ENCODE results near the gene YY1.
"Not testable (repeated sequence)": the region's sequence is repeated elsewhere in the genome, so short reads cannot be mapped to it uniquely, and the experiment has no call there.

Gene YY1

DNA sequence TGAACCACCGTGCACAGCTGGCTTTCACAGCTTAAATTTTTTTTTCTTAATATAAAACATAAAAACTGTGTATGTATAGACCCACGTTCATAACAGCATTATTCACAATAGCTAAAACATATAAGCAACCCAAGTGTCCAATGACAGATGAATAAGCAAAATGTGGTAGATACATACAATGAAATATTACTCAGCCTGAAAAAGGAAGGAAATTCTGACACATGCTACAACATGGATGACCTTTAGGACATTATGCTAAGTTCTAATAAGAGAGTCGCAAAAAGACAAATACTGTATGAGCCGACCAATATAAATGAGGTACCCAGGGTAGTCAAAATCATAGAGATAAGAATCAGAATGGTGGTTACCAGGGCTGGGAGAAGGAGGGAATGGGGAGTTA lies 13.8 kb upstream of the YY1 start:
- peaks cover 20% of the 10 kb centered on the region for H3K36me3 ChIP-seq (ENCODE audit: control insufficient read depth, low read length)
- no peak for TF ChIP-seq EZH2phosphoT487 (IDR thresholded peaks at IDR 0.05; ENCODE audit: borderline replicate concordance, low read length)
- TF ChIP-seq, protein P1, sequence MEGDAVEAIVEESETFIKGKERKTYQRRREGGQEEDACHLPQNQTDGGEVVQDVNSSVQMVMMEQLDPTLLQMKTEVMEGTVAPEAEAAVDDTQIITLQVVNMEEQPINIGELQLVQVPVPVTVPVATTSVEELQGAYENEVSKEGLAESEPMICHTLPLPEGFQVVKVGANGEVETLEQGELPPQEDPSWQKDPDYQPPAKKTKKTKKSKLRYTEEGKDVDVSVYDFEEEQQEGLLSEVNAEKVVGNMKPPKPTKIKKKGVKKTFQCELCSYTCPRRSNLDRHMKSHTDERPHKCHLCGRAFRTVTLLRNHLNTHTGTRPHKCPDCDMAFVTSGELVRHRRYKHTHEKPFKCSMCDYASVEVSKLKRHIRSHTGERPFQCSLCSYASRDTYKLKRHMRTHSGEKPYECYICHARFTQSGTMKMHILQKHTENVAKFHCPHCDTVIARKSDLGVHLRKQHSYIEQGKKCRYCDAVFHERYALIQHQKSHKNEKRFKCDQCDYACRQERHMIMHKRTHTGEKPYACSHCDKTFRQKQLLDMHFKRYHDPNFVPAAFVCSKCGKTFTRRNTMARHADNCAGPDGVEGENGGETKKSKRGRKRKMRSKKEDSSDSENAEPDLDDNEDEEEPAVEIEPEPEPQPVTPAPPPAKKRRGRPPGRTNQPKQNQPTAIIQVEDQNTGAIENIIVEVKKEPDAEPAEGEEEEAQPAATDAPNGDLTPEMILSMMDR (IDR thresholded peaks at IDR 0.05; ENCODE audit: low read depth, low read length, poor library complexity, severe bottlenecking): no peak
- H3K79me2 ChIP-seq (ENCODE audit: control insufficient read depth, low read length): peaks cover 85% of the 10 kb centered on the region
- peaks cover 14% of the 10 kb centered on the region; the same call in 1 of the 2 replicates for H3F3A ChIP-seq (ENCODE audit: control insufficient read depth, insufficient read depth)
- H3K27ac ChIP-seq (ENCODE audit: low read depth, low read length): no peak overlapping the region
- 0 out of 2 replicates have a peak overlapping the region, but pooled peaks have one; percentile 23 for H3K4me3 ChIP-seq (ENCODE audit: low read length)
- H3K4me2 ChIP-seq (ENCODE audit: low read length): peak overlapping the region; percentile 23
- peaks cover 45% of the 10 kb centered on the region for H3K4me1 ChIP-seq (ENCODE audit: control insufficient read depth, low read length)
- no peaks in the 10 kb centered on the region for H3K9me2 ChIP-seq (replicated peaks; ENCODE audit: control insufficient read depth, low read length)
- H3K27me3 ChIP-seq (ENCODE audit: control insufficient read depth, low read length): no peaks in the 10 kb centered on the region
- no peaks in the 10 kb centered on the region for H3K9me3 ChIP-seq (ENCODE audit: control insufficient read depth, insufficient read depth, low read length)
- H4K20me1 ChIP-seq (ENCODE audit: control insufficient read depth, insufficient read depth, low read depth, low read length): 0 out of 2 replicates have a peak, but pooled peaks cover 1% of the 10 kb centered on the region

DNA sequence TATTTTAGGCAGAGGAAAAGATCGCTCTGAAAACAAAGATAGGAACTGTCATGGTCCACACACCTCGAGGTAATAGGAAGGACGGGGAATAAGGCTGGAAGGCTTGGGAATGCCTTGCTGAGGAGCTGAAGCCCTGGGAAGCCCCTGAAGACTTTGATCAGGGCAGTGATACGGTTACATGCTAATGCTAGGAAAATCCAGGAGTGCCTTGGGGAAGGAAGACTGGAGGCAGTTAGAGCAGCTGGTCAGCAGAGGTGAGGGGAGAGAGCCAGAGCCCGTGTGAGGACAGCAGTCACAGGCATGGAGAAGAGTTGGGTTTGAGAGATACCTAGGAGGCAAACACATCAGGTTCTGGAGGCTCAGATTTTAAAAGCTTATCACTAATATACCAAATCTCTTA lies 8.6 kb upstream of the YY1 start:
- Histone ChIP-seq H3K9me3 (ENCODE audit: control insufficient read depth, insufficient read depth, low read length) (no peaks in the 10 kb centered on the region), H3F3A (ENCODE audit: control insufficient read depth, insufficient read depth) (peaks cover 8% of the 10 kb centered on the region), H3K9me2 (replicated peaks; ENCODE audit: control insufficient read depth, low read length) (no peaks in the 10 kb centered on the region), H3K4me2 (ENCODE audit: low read length) (no peak overlapping the region), H4K20me1 (ENCODE audit: control insufficient read depth, insufficient read depth, low read depth, low read length) (0 out of 2 replicates have a peak, but pooled peaks cover 3% of the 10 kb centered on the region), H3K4me1 (ENCODE audit: control insufficient read depth, low read length) (peaks cover 2% of the 10 kb centered on the region), H3K27ac (ENCODE audit: low read depth, low read length) (no peak overlapping the region), H3K36me3 (ENCODE audit: control insufficient read depth, low read length) (peaks cover 61% of the 10 kb centered on the region), H3K79me2 (ENCODE audit: control insufficient read depth, low read length) (peaks cover 97% of the 10 kb centered on the region), H3K27me3 (ENCODE audit: control insufficient read depth, low read length) (no peaks in the 10 kb centered on the region), H3K4me3 (ENCODE audit: low read length) (no peak overlapping the region)
- TF ChIP-seq, protein P1 (IDR thresholded peaks at IDR 0.05; ENCODE audit: low read depth, low read length, poor library complexity, severe bottlenecking): no peak
- TF ChIP-seq EZH2phosphoT487 (IDR thresholded peaks at IDR 0.05; ENCODE audit: borderline replicate concordance, low read length): no peak

DNA sequence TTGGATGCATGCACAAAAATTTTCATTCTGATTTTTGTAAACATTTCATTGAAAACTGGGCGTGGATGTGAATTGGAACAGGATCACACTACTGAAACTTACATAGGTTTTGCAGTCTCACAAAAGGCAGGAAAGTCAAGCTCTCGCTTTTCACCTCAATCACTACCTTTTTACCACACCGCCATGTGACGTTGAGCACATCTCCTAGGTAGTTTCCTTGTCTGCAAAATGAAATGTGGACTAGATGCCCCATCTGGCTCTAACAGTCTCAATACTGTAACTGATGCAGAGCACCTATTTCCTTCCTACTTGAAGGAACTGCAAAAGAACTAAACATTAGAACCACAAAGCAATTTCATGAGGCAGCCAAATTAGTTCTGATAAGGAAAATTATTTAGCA lies 4.4 kb upstream of the YY1 start:
- Histone ChIP-seq H3K36me3 (ENCODE audit: control insufficient read depth, low read length) (peaks cover 73% of the 10 kb centered on the region), H3K9me2 (replicated peaks; ENCODE audit: control insufficient read depth, low read length) (no peaks in the 10 kb centered on the region), H3K9me3 (ENCODE audit: control insufficient read depth, insufficient read depth, low read length) (no peaks in the 10 kb centered on the region), H3K4me2 (ENCODE audit: low read length) (no peak overlapping the region), H3K4me3 (ENCODE audit: low read length) (no peak overlapping the region), H3K27ac (ENCODE audit: low read depth, low read length) (no peak overlapping the region), H3F3A (ENCODE audit: control insufficient read depth, insufficient read depth) (peaks cover 8% of the 10 kb centered on the region), H3K27me3 (ENCODE audit: control insufficient read depth, low read length) (no peaks in the 10 kb centered on the region), H4K20me1 (ENCODE audit: control insufficient read depth, insufficient read depth, low read depth, low read length) (peaks cover 19% of the 10 kb centered on the region; the same call in 1 of the 2 replicates), H3K4me1 (ENCODE audit: control insufficient read depth, low read length) (peaks cover 18% of the 10 kb centered on the region), H3K79me2 (ENCODE audit: control insufficient read depth, low read length) (peaks cover 94% of the 10 kb centered on the region)
- no peak for TF ChIP-seq EZH2phosphoT487 (IDR thresholded peaks at IDR 0.05; ENCODE audit: borderline replicate concordance, low read length)
- TF ChIP-seq, protein P1 (IDR thresholded peaks at IDR 0.05; ENCODE audit: low read depth, low read length, poor library complexity, severe bottlenecking): no peak

DNA sequence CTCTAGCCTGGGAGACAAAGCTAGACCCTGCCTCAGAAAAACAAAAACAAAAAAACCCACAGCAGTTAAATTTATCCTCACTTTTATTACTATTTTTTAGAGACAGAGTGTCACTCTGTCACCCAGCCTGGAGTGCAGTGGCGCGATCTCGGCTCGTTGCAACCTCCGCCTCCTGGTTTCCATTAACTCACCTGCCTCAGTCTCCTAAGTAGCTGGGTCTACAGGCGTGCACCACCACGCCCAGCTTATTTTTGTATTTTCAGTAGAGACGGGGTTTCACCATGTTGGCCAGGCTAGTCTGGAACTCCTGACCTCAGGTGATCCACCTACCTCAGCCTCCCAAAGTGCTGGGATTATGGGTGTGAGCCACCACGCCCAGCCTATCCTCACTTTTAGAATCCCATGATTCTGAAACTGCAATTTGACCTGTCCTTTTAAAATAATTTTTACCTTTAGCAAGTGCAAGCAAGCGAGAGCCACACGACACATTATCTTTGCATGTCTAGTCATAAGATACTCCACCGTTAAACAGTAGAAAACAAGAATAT lies 2.6 kb upstream of the YY1 start:
- peaks cover 22% of the 10 kb centered on the region for H3K4me1 ChIP-seq (ENCODE audit: control insufficient read depth, low read length)
- H3F3A ChIP-seq (ENCODE audit: control insufficient read depth, insufficient read depth); H3K9me2 ChIP-seq (replicated peaks; ENCODE audit: control insufficient read depth, low read length); H3K27me3 ChIP-seq (ENCODE audit: control insufficient read depth, low read length); H3K9me3 ChIP-seq (ENCODE audit: control insufficient read depth, insufficient read depth, low read length); H3K27ac ChIP-seq (ENCODE audit: low read depth, low read length): not testable (repeated sequence)
- peaks cover 91% of the 10 kb centered on the region for H3K79me2 ChIP-seq (ENCODE audit: control insufficient read depth, low read length)
- H3K4me2 ChIP-seq (ENCODE audit: low read length): peak overlapping the region; percentile 92
- peaks cover 26% of the 10 kb centered on the region; the same call in 1 of the 2 replicates for H4K20me1 ChIP-seq (ENCODE audit: control insufficient read depth, insufficient read depth, low read depth, low read length)
- H3K4me3 ChIP-seq (ENCODE audit: low read length): peak overlapping the region; percentile 92
- peaks cover 74% of the 10 kb centered on the region for H3K36me3 ChIP-seq (ENCODE audit: control insufficient read depth, low read length)

Data from DOHH2 (cell line).